ENCODE results near the gene PAX7.

The PAX7 gene

GRCh38 chr1:18794051-18794450, 163.4 kb downstream of the PAX7 start:
- TF ChIP-seq CTCF (IDR thresholded peaks at IDR 0.05), result no peak

- TF ChIP-seq CTCF (IDR thresholded peaks at IDR 0.05), result no peak
Observed at GRCh38 chr1:18794561-18794960, 163.9 kb downstream of the PAX7 start.

- no peak for TF ChIP-seq CTCF (IDR thresholded peaks at IDR 0.05)
Observed at GRCh38 chr1:18795002-18795689, 164.5 kb downstream of the PAX7 start.

- TF ChIP-seq CTCF (IDR thresholded peaks at IDR 0.05), result no peak
Observed at GRCh38 chr1:18796950-18797349, 166.3 kb downstream of the PAX7 start.

Data from LNCAP (cell line).